Astrocyte of the cerebellum (primary cell): ENCODE data around the gene IFT20.

Source experiments
- DNase-seq: peaks from one replicate; pipeline ENCODE4 v3.0.0-alpha.2; 2011; ENCODE audit warnings: low read depth
- H3K4me3 ChIP-seq: 2 replicates; pipeline ENCODE4 v1.5.1; 2011; ENCODE audit warnings: mild to moderate bottlenecking, low read depth, low read length, moderate library complexity
- CTCF ChIP-seq: IDR thresholded peaks from 2 replicates; pipeline ENCODE4 v1.5.1; 2012; ENCODE audit warnings: low read length, low read depth, moderate library complexity, mild to moderate bottlenecking; ENCODE audit errors: missing control alignments
- in situ Hi-C: cut with HindIII; loops from 2 replicates; pipeline ENCODE4 v1.10.0; 2017; ENCODE audit warnings: low sequenced_read_pairs

Gene IFT20

GRCh38 chr17:28328325-28328724 lies 6.9 kb downstream of the IFT20 start:
- TF ChIP-seq CTCF: no peak
- DNase-seq: no peak
- in situ Hi-C loops: no loop called here
- H3K4me3 ChIP-seq: no peak overlapping the region

GRCh38 chr17:28327709-28328108 lies 7.6 kb downstream of the IFT20 start:
- in situ Hi-C loops: no loop called here
- no peak overlapping the region for H3K4me3 ChIP-seq
- no peak for DNase-seq
- no peak for TF ChIP-seq CTCF

- TF ChIP-seq CTCF: no peak
- DNase-seq: no peak
- in situ Hi-C loops: no loop called here
- no peak overlapping the region for H3K4me3 ChIP-seq
Measured at GRCh38 chr17:28327031-28327607, 8.2 kb downstream of the IFT20 start.

GRCh38 chr17:28326114-28326513 lies 9.2 kb downstream of the IFT20 start:
- no peak for DNase-seq
- in situ Hi-C loops: no loop called here
- H3K4me3 ChIP-seq: no peak overlapping the region
- TF ChIP-seq CTCF: no peak

GRCh38 chr17:28325211-28325610 lies 10.1 kb downstream of the IFT20 start:
- H3K4me3 ChIP-seq: no peak overlapping the region
- in situ Hi-C loops: no loop called here
- DNase-seq: no peak
- no peak for TF ChIP-seq CTCF

- no peak for DNase-seq
- in situ Hi-C loops: no loop called here
- TF ChIP-seq CTCF: no peak
- no peak overlapping the region for H3K4me3 ChIP-seq
Measured at GRCh38 chr17:28324781-28325180, 10.5 kb downstream of the IFT20 start.

- no peak for DNase-seq
- TF ChIP-seq CTCF: no peak
- in situ Hi-C loops: no loop called here
- H3K4me3 ChIP-seq: no peak overlapping the region
Measured at GRCh38 chr17:28324267-28324745, 11.0 kb downstream of the IFT20 start.
